Activated CD8-positive, alpha-beta T cell treated with anti-CD3 and anti-CD28 coated beads for 36 hours (primary cell): ENCODE measurements around the gene SUSD4. TPM values are rescaled to one million over a fixed set of nuclear protein-coding genes. Genes with fewer than 3 reads are reported as not detected.

Experiments used
- ATAC-seq: fragments of 200-7000 bp; cut with Tn5 transposase; one replicate; pipeline ENCODE4 v1.10.0; 2021; ENCODE audit warnings: mild to moderate bottlenecking, moderate library complexity
- CTCF ChIA-PET: fragments of 350-600 bp; sonication (Branson Sonifier 250); formaldehyde crosslinking; loops from one replicate; lab custom pipeline; 2021; ENCODE audit warnings: antibody characterized with exemption; lab: Charles Lee
- POLR2A ChIA-PET: fragments of 350-600 bp; sonication (Branson Sonifier 250); formaldehyde crosslinking; loops from one replicate; lab custom pipeline; 2021; ENCODE audit warnings: antibody characterized with exemption; lab: Charles Lee
- DNase-seq: peaks from one replicate; pipeline ENCODE4 v3.0.0-alpha.2; 2020
- H3K27ac Mint-ChIP-seq: one replicate; pipeline ENCODE4 v1.8.0; 2021; ENCODE audit warnings: mild to moderate bottlenecking, mixed read lengths
- H3K27me3 Mint-ChIP-seq: one replicate; pipeline ENCODE4 v1.8.0; 2021; ENCODE audit warnings: mixed read lengths
- H3K36me3 Mint-ChIP-seq: one replicate; pipeline ENCODE4 v1.8.0; 2021; ENCODE audit warnings: low read depth, mixed read lengths
- H3K4me1 Mint-ChIP-seq: one replicate; pipeline ENCODE4 v1.8.0; 2021; ENCODE audit warnings: low read depth, mixed read lengths
- H3K4me3 Mint-ChIP-seq: one replicate; pipeline ENCODE4 v1.8.0; 2021; ENCODE audit warnings: mild to moderate bottlenecking, moderate library complexity, mixed read lengths
- H3K9me3 Mint-ChIP-seq: one replicate; pipeline ENCODE4 v1.8.0; 2021; ENCODE audit warnings: mixed read lengths
- CTCF ChIP-seq: fragments of 200-600 bp; IDR thresholded peaks from one replicate; pipeline ENCODE4 v1.8.0; 2022; ENCODE audit warnings: antibody characterized with exemption, mild to moderate bottlenecking
- intact Hi-C: fragments of 100-400 bp; cut with micrococcal nuclease; formaldehyde crosslinking; loops from one replicate; pipeline ENCODE4 v1.10.0; 2022
- total RNA-seq, 2 experiments: library from RNA; stranded (reverse); gene quantifications; one replicate each; pipeline ENCODE4 v1.2.3, GENCODE V29; 2021

SUSD4 gene
- total RNA-seq, 2 experiments from 2014 or later: 0.29 to 0.43 TPM

GRCh38 chr1:223243441-223244050, 120.4 kb downstream of the SUSD4 start:
- ATAC-seq (no peak), DNase-seq (no peak)
- H3K4me1 Mint-ChIP-seq: peaks cover 40% of the 10 kb centered on the region
- intact Hi-C loops: loop anchor here (2.0 kb wide), 1 partner anchor 111 kb away; no protein-coding TSS in a partner anchor
- no peak for TF ChIP-seq CTCF
- H3K27ac Mint-ChIP-seq: no peak overlapping the region
- H3K27me3 Mint-ChIP-seq: no peaks in the 10 kb centered on the region
- no peak overlapping the region for H3K4me3 Mint-ChIP-seq
- CTCF ChIA-PET: interaction anchor here (1.1 to 8.0 kb wide), 7 partner anchors 92 to 154 kb away, joined by 3 to 110 read pairs (median 6); no protein-coding TSS in a partner anchor
- POLR2A ChIA-PET: interaction anchor here (0.8 kb wide), 1 partner anchor 14 kb away, joined by 3 read pairs; no protein-coding TSS in a partner anchor
- H3K9me3 Mint-ChIP-seq: no peaks in the 10 kb centered on the region
- no peaks in the 10 kb centered on the region for H3K36me3 Mint-ChIP-seq

GRCh38 chr1:223242971-223243370, 121.0 kb downstream of the SUSD4 start:
- H3K9me3 Mint-ChIP-seq: no peaks in the 10 kb centered on the region
- ATAC-seq: no peak
- peaks cover 34% of the 10 kb centered on the region for H3K4me1 Mint-ChIP-seq
- ChIA-PET POLR2A (interaction anchor here (0.8 kb wide), 1 partner anchor 13 kb away, joined by 3 read pairs; no protein-coding TSS in a partner anchor), CTCF (interaction anchor here (1.1 to 8.0 kb wide), 5 partner anchors 102 to 120 kb away, joined by 3 to 110 read pairs (median 12); no protein-coding TSS in a partner anchor)
- no peaks in the 10 kb centered on the region for H3K36me3 Mint-ChIP-seq
- intact Hi-C loops: no loop called here
- H3K4me3 Mint-ChIP-seq: no peak overlapping the region
- H3K27me3 Mint-ChIP-seq: no peaks in the 10 kb centered on the region
- no peak for TF ChIP-seq CTCF
- no peak overlapping the region for H3K27ac Mint-ChIP-seq
- no peak for DNase-seq

GRCh38 chr1:223242382-223242955, 121.5 kb downstream of the SUSD4 start:
- Mint-ChIP-seq H3K36me3 (no peaks in the 10 kb centered on the region), H3K4me1 (peaks cover 32% of the 10 kb centered on the region), H3K27ac (no peak overlapping the region), H3K9me3 (no peaks in the 10 kb centered on the region), H3K27me3 (no peaks in the 10 kb centered on the region), H3K4me3 (no peak overlapping the region)
- POLR2A ChIA-PET: no interaction called here
- no peak for ATAC-seq
- intact Hi-C loops: no loop called here
- no peak for TF ChIP-seq CTCF
- DNase-seq: no peak
- CTCF ChIA-PET: interaction anchor here (1.1 to 8.0 kb wide), 5 partner anchors 17 to 119 kb away, joined by 3 to 110 read pairs (median 4); no protein-coding TSS in a partner anchor

GRCh38 chr1:223240122-223240521, 123.9 kb downstream of the SUSD4 start:
- no peak for TF ChIP-seq CTCF
- intact Hi-C loops: no loop called here
- peaks cover 7% of the 10 kb centered on the region for H3K9me3 Mint-ChIP-seq

GRCh38 chr1:223235091-223235490, 128.9 kb downstream of the SUSD4 start:
- H3K9me3 Mint-ChIP-seq: peaks cover 7% of the 10 kb centered on the region
- CTCF ChIA-PET: no interaction called here
- no peaks in the 10 kb centered on the region for H3K27me3 Mint-ChIP-seq
- DNase-seq (peak; percentile 36), ATAC-seq (no peak)
- H3K4me3 Mint-ChIP-seq: no peak overlapping the region
- no peak overlapping the region for H3K27ac Mint-ChIP-seq
- intact Hi-C loops: no loop called here
- POLR2A ChIA-PET: interaction anchor here (0.8 to 1.0 kb wide), 3 partner anchors 21 to 42 kb away, joined by 3 read pairs; no protein-coding TSS in a partner anchor
- peaks cover 44% of the 10 kb centered on the region for H3K4me1 Mint-ChIP-seq
- H3K36me3 Mint-ChIP-seq: no peaks in the 10 kb centered on the region
- no peak for TF ChIP-seq CTCF

More at GRCh38 chr1:223240122-223240521, 123.9 kb downstream of the SUSD4 start:
- no peak overlapping the region for H3K27ac Mint-ChIP-seq
- H3K4me3 Mint-ChIP-seq: no peak overlapping the region
- H3K36me3 Mint-ChIP-seq: no peaks in the 10 kb centered on the region
- H3K4me1 Mint-ChIP-seq: peaks cover 31% of the 10 kb centered on the region
- ATAC-seq (no peak), DNase-seq (no peak)
- ChIA-PET CTCF (interaction anchor here (8.0 kb wide), 1 partner anchor 105 kb away, joined by 110 read pairs; no protein-coding TSS in a partner anchor), POLR2A (no interaction called here)
- H3K27me3 Mint-ChIP-seq: no peaks in the 10 kb centered on the region
